RWPE2 (cell line): ENCODE results near the gene GLRA3.

Experiments used
- ATAC-seq: fragments of 200-7000 bp; cut with Tn5 transposase; 3 replicates; pipeline ENCODE4 v1.9.1; 2021; ENCODE audit warnings: low read depth
- DNase-seq: peaks from one replicate; pipeline ENCODE4 v3.0.0-alpha.2; 2020; ENCODE audit warnings: low spot score
- H3K27ac ChIP-seq: fragments of 450-650 bp; 2 replicates; pipeline ENCODE4 v1.5.1; 2017; ENCODE audit warnings: mild to moderate bottlenecking; ENCODE audit not compliant: poor library complexity, severe bottlenecking
- H3K27me3 ChIP-seq: fragments of 250-450 bp; sonication (Bioruptor Pico); 2 replicates; pipeline ENCODE4 v1.5.1; 2021; ENCODE audit warnings: mild to moderate bottlenecking, moderate library complexity; ENCODE audit not compliant: insufficient read depth, poor library complexity, severe bottlenecking
- H3K36me3 ChIP-seq: fragments of 250-450 bp; sonication (Bioruptor Pico); 2 replicates; pipeline ENCODE4 v1.5.1; 2020; ENCODE audit warnings: low read depth, mild to moderate bottlenecking, moderate library complexity
- H3K4me1 ChIP-seq: fragments of 250-450 bp; sonication (Bioruptor Pico); 2 replicates; pipeline ENCODE4 v1.5.1; 2021; ENCODE audit warnings: mild to moderate bottlenecking, moderate library complexity; ENCODE audit not compliant: insufficient read depth, poor library complexity, severe bottlenecking
- H3K4me3 ChIP-seq: fragments of 250-450 bp; sonication (Bioruptor Pico); 2 replicates; pipeline ENCODE4 v1.5.1; 2021; ENCODE audit warnings: mild to moderate bottlenecking, moderate library complexity; ENCODE audit not compliant: severe bottlenecking
- H3K9me3 ChIP-seq: fragments of 250-450 bp; sonication (Bioruptor Pico); 2 replicates; pipeline ENCODE4 v1.5.1; 2021; ENCODE audit warnings: mild to moderate bottlenecking, moderate library complexity; ENCODE audit not compliant: severe bottlenecking
- CTCF ChIP-seq: fragments of 450-650 bp; IDR thresholded peaks from one replicate; pipeline ENCODE4 v1.5.1; 2017; ENCODE audit warnings: mild to moderate bottlenecking, moderate library complexity; ENCODE audit not compliant: poor library complexity, severe bottlenecking

Gene GLRA3

GRCh38 chr4:174591243-174592021 is 237.6 kb downstream of the GLRA3 start:
- ATAC-seq: no peak
- Histone ChIP-seq H3K4me1 (peaks cover 10% of the 10 kb centered on the region), H3K9me3 (no peaks in the 10 kb centered on the region), H3K36me3 (no peaks in the 10 kb centered on the region), H3K27ac (no peak overlapping the region), H3K4me3 (no peak overlapping the region), H3K27me3 (no peaks in the 10 kb centered on the region)
- DNase-seq: no peak
- TF ChIP-seq CTCF: no peak

GRCh38 chr4:174590336-174590735 is 238.7 kb downstream of the GLRA3 start:
- H3K27ac ChIP-seq: no peak overlapping the region
- no peaks in the 10 kb centered on the region for H3K36me3 ChIP-seq
- no peak for TF ChIP-seq CTCF
- DNase-seq (no peak), ATAC-seq (no peak)
- no peak overlapping the region for H3K4me3 ChIP-seq
- H3K9me3 ChIP-seq: no peaks in the 10 kb centered on the region
- no peaks in the 10 kb centered on the region for H3K27me3 ChIP-seq
- H3K4me1 ChIP-seq: peaks cover 10% of the 10 kb centered on the region
